Spleen (tissue), 11 donors: ENCODE measurements around the gene ZNF543. TPM values are rescaled to one million over a fixed set of nuclear protein-coding genes. Genes with fewer than 3 reads are reported as not detected.
A peak's percentile ranks its signal among the peaks of the same experiment; 100 is the strongest.

Experiments
- DNase-seq: peaks from one replicate; pipeline ENCODE4 v3.0.0-alpha.2; 2020
- H3K27ac ChIP-seq, 8 donors: fragments of 200-600 bp; sonication (generic) in 7 of 8; 1 replicate in 4 of 8; 2 replicates in 4 of 8; pipeline versions ENCODE4 v1.5.0 to v1.8.0; 2016 to 2021; ENCODE audit warnings: inconsistent platforms in 4 of 8, mild to moderate bottlenecking in 4 of 8, moderate library complexity in 1 of 8
- H3K27me3 ChIP-seq, 7 donors: fragments of 200-600 bp; sonication (generic) in 6 of 7; replicated peaks in 1 of 7; 1 replicate in 4 of 7; 2 replicates in 3 of 7; pipeline versions ENCODE4 v1.5.0 to v1.8.0; 2016 to 2021; ENCODE audit warnings: inconsistent platforms in 3 of 7, mild to moderate bottlenecking in 1 of 7
- H3K36me3 ChIP-seq, 6 donors: fragments of 200-600 bp; sonication (generic) in 5 of 6; 1 replicate in 4 of 6; 2 replicates in 2 of 6; pipeline versions ENCODE4 v1.5.0 to v1.8.0; 2016 to 2021; ENCODE audit warnings: inconsistent platforms in 2 of 6
- H3K4me1 ChIP-seq, 6 donors: fragments of 200-600 bp; sonication (generic) in 5 of 6; 1 replicate in 3 of 6; 2 replicates in 3 of 6; pipeline versions ENCODE4 v1.5.0 to v1.8.0; 2016 to 2021; ENCODE audit warnings: inconsistent platforms in 3 of 6
- H3K4me3 ChIP-seq, 8 donors: fragments of 200-600 bp; sonication (generic) in 7 of 8; 1 replicate in 4 of 8; 2 replicates in 4 of 8; pipeline versions ENCODE4 v1.5.0 to v1.8.0; 2016 to 2021; ENCODE audit warnings: inconsistent platforms in 4 of 8, mild to moderate bottlenecking in 4 of 8, moderate library complexity in 2 of 8
- H3K9me3 ChIP-seq, 8 donors: fragments of 200-600 bp; sonication (generic) in 7 of 8; 1 replicate in 4 of 8; 2 replicates in 4 of 8; pipeline versions ENCODE4 v1.5.0 to v1.8.0; 2016 to 2021; ENCODE audit warnings: inconsistent platforms in 4 of 8
- CTCF ChIP-seq, 11 experiments: fragments of 200-600 bp in 7 of 11; fragments of 450-650 bp in 4 of 11; sonication (generic) in 4 of 11; IDR thresholded peaks in 8 of 11; conservative IDR thresholded peaks in 3 of 11; 1 replicate in 7 of 11; 2 replicates in 4 of 11; pipeline versions ENCODE4 v1.4.0 to v1.8.0; 2016 to 2021; ENCODE audit warnings: antibody characterized with exemption in 11 of 11, inconsistent platforms in 4 of 11, mild to moderate bottlenecking in 1 of 11
- POLR2A ChIP-seq, 3 donors: fragments of 450-650 bp; IDR thresholded peaks; one replicate each; pipeline ENCODE4 v1.5.1; 2017; ENCODE audit warnings: antibody characterized with exemption in 3 of 3, mild to moderate bottlenecking in 1 of 3
- POLR2AphosphoS5 ChIP-seq, 3 donors: sonication (generic); formaldehyde crosslinking; IDR thresholded peaks; one replicate each; pipeline ENCODE4 v1.5.1; 2017; ENCODE audit warnings: antibody characterized with exemption in 3 of 3
- WGBS, 5 donors: extraction: QIAGEN DNeasy Blood & Tissue Kit in 3 of 5; methylation state at CpG; one replicate each; pipeline versions ENCODE4 v1.1.5 to v1.1.7; 2013 to 2018; 5-methylcytosine and 5-hydroxymethylcytosine counted together
- intact Hi-C: fragments of 100-400 bp; cut with DNase I; formaldehyde crosslinking; loops from one replicate; pipeline ENCODE4 v1.15.0; 2023; ENCODE audit warnings: low total_unique reads
- polyA plus RNA-seq, 3 donors: library from polyadenylated mRNA; stranded (reverse); fragments of 200-250 nt; gene quantifications; one replicate each; pipeline ENCODE4 v1.2.1, GENCODE V29; 2013
- total RNA-seq, 7 donors: library from RNA; depleted of rRNA in 3 of 7; stranded (reverse); fragments of >200 nt in 3 of 7; fragmentation: NEBNext Ultra II Directional in 4 of 7; extraction: Animal tissue kit (Norgen Biotek cat#: 25700) in 4 of 7; gene quantifications; one replicate each; pipeline versions ENCODE4 v1.1.0 to v1.2.1, GENCODE V29; 2016 to 2021
- donor health status: healthy with polysubstance abuse.
- donor health status: DM: no; HTN: no; CAD: no; lungs with moderate emphysema.
- donor health status: DM: no; HTN: no; CAD: no.
- donor health status: Bipolar disorder and iron deficiency.
- donor health status: healthy.
- donor health status: DM: no; HTN: no; CAD: no.
- donor health status: DM: yes; HTN: yes; CAD: no.

ZNF543 gene
- total and polyA plus RNA-seq, 10 donors: 1.6 to 16.9 (median 12.1) TPM

DNA sequence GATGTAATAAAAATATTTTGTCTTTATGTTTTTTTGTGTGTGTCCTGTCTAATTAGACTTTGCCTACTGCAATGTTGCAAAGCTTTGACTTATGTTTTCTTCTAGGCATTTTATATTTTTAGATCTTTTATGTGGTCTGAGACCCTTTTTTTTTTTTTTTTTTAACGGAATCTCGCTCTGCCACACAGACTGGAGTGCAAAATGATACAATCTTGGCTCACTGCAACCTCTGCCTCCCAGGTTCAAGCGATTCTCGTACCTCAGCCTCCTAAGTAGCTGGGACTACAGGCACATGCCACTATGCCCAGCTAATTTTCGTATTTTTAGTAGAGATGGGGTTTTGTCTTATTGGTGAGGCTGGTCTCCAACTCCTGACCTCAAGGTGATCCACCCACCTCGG, 22.3 kb downstream of the ZNF543 start:
- 67 to 80% (median 76%) methylated on average over 6 of the region's 6 CpGs for WGBS, 5 donors
- no peaks in the 10 kb centered on the region for H3K4me1 ChIP-seq
- H3K36me3 ChIP-seq: no peaks in the 10 kb centered on the region
- no peak overlapping the region for H3K4me3 ChIP-seq
- intact Hi-C loops: no loop called here
- peaks cover 0 to 8% (median 0%) of the 10 kb centered on the region in 8 donors for H3K9me3 ChIP-seq
- DNase-seq: no peak
- TF ChIP-seq CTCF (IDR thresholded peaks at IDR 0.05 in 8 of 11, conservative IDR thresholded peaks at IDR 0.05 in 3 of 11): no peak
- TF ChIP-seq POLR2A (IDR thresholded peaks at IDR 0.05): no peak
- no peak for TF ChIP-seq POLR2AphosphoS5 (IDR thresholded peaks at IDR 0.05)
- H3K27me3 ChIP-seq: peaks cover 0 to 12% (median 0%) of the 10 kb centered on the region in 7 donors
- H3K27ac ChIP-seq: no peak overlapping the region

DNA sequence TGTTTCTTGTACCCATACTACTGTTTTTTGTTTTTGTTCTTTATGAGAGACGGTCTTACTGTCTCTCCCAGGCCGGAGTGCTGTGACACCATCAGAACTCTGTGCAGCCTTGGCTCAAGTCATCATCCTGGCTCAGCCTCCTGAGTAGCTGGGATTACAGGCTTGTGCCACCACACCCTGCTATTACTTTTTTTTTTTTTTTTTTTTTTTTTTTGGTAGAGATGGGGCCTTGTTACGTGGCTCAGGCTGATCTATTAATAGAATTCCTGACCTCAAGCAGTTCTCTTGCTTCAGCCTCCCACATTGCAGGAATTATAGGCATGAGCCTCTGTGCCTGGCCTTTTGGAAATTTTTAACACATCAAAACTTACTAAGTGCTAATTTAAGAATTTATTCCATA, 27.9 kb downstream of the ZNF543 start:
- Histone ChIP-seq H3K36me3 (peaks cover 0 to 9% (median 1%) of the 10 kb centered on the region in 6 donors), H3K27ac (no peak overlapping the region), H3K9me3 (peaks cover 0 to 7% (median 2%) of the 10 kb centered on the region in 8 donors), H3K27me3 (peaks cover 0 to 15% (median 0%) of the 10 kb centered on the region in 7 donors), H3K4me1 (peaks cover 14 to 26% (median 21%) of the 10 kb centered on the region in 6 donors), H3K4me3 (no peak overlapping the region)
- TF ChIP-seq CTCF (IDR thresholded peaks at IDR 0.05 in 8 of 11, conservative IDR thresholded peaks at IDR 0.05 in 3 of 11): no peak
- no peak for TF ChIP-seq POLR2A (IDR thresholded peaks at IDR 0.05)
- TF ChIP-seq POLR2AphosphoS5 (IDR thresholded peaks at IDR 0.05): no peak
- no peak for DNase-seq
- WGBS, 5 donors: 68 to 78% (median 71%) methylated on average over 3 of the region's 3 CpGs
- intact Hi-C loops: no loop called here

DNA sequence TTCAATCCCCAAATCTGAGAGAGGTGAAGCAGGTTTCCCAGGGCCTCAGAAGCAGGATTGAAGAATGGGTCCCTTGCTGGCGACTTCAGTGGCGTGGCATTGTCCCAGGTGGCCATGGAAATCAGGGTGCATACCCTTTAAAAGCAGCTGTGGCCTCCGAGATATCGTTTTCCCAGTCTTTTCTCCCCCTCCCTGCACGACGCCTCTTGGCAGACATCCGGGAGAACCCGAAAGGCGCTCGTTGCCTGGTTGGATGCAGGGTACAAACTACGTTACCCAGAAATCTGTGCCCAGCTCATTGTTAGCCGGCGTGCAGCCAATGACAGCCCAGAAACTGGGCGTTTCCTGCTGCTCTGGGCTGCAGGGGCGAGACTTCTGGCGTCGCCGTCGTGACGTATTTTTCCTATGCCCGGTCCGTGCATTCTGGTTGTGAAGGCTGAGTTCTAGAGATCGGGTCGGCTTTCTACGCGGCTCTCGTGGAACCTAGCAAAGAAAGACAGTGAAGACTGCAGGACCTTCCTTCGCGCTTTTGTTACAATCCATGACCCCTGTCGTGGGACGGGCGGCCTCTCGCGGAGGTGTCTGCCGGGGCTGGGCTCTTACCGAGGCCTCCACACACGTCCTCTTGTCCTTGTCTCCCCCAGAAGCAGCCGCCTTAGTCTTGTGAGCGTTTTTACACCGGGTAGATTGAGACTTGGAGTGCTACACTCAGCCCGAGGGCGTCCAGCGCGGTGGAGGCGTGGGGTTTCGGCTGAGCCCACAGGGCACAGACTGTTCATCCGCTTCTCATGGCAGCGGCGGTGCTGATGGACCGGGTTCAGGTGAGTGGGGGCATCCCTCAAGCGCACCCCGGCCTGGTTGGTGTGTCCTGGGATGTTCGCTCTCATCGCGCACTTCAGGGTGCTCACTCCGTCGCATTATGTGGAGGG, 30.9 kb downstream of the ZNF543 start, which contains the start of gene ZNF304:
ZNF304 (plus strand) TSS at position 395 of the 929 bp plus-strand sequence; CDS start at position 789, 394 bp downstream.
- Histone ChIP-seq H3K4me3 (peak within 1 kb of the TSS; percentile 78 to 92 (median 88)), H3K27me3 (peaks cover 0 to 11% (median 0%) of the 10 kb centered on the region in 7 donors), H3K4me1 (peaks cover 15 to 39% (median 24%) of the 10 kb centered on the region in 6 donors), H3K36me3 (peaks cover 0 to 39% (median 31%) of the 10 kb centered on the region in 6 donors), H3K27ac (peak within 1 kb of the TSS; percentile 54 to 87 (median 82)), H3K9me3 (peaks cover 0 to 37% (median 25%) of the 10 kb centered on the region in 8 donors)
- TF ChIP-seq POLR2AphosphoS5 (IDR thresholded peaks at IDR 0.05): peak; percentile 78 to 85 (median 84)
- no peak for TF ChIP-seq CTCF (IDR thresholded peaks at IDR 0.05 in 8 of 11, conservative IDR thresholded peaks at IDR 0.05 in 3 of 11)
- no peak for TF ChIP-seq POLR2A (IDR thresholded peaks at IDR 0.05)
- intact Hi-C loops: no loop called here
- DNase-seq: peak; percentile 97
- WGBS, 5 donors: 2 to 4% (median 3%) methylated on average over 42 to 57 of the region's 57 CpGs

GRCh38 chr19:57351867-57352266, 31.6 kb downstream of the ZNF543 start:
- H3K9me3 ChIP-seq: peaks cover 0 to 45% (median 32%) of the 10 kb centered on the region in 8 donors
- intact Hi-C loops: no loop called here
- peak overlapping the region in 6 of 8 donors; percentile 54 to 87 (median 83) for H3K27ac ChIP-seq
- H3K4me1 ChIP-seq: peaks cover 15 to 39% (median 24%) of the 10 kb centered on the region in 6 donors
- peaks cover 7 to 46% (median 38%) of the 10 kb centered on the region in 6 donors for H3K36me3 ChIP-seq
- peak overlapping the region; percentile 78 to 92 (median 88) for H3K4me3 ChIP-seq
- DNase-seq: no peak
- 25 to 35% (median 29%) methylated on average over 7 of the region's 7 CpGs for WGBS, 5 donors
- TF ChIP-seq POLR2A (IDR thresholded peaks at IDR 0.05) (no peak), CTCF (IDR thresholded peaks at IDR 0.05 in 8 of 11, conservative IDR thresholded peaks at IDR 0.05 in 3 of 11) (no peak), POLR2AphosphoS5 (IDR thresholded peaks at IDR 0.05) (no peak)
- H3K27me3 ChIP-seq: peaks cover 0 to 4% (median 0%) of the 10 kb centered on the region in 7 donors
